GM18520 (cell line): ENCODE measurements around the gene NOTCH1.

Experiments
- ATAC-seq: cut with Tn5 transposase; IDR thresholded peaks from one replicate; pipeline ENCODE4 v1.9.1; 2021; ENCODE audit not compliant: unreplicated experiment

The NOTCH1 gene

DNA sequence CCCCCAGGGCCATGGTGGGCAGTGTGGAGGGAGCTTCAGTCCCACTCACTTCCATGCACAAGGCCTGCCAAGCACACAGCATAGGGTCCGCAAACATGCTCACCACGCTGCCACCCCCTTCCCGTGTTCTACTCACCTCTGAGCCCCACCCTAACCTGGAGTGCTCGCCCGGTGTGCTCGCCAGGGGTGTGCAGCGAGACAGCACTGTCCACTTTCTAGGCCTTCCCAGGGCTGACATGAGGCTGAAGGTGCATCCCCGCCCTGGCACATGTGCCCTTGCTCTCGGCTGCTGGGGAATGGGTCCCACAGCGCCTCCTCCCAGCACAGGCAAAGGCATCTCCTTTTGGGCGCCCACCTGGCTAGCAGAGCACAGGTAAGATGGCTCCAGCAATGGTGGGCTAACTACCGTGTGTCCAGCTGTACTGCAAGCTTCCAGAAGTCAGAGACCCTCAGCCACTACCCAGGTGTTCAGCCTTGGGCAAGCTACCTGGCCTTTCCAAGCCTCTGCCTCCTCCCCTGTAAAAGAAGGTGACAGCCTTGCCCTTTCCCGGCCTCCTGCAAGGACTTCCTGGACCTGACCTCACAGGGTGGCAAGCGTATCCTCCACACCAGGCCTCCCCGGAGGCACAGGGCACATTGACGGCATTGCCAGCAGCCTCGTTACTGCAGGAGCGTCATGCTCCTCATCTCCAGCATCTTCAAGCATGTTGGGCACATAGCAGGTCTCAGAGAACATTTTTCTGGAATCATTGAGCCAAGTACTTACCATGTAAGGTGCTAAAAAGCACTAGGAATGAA is 58.8 kb downstream of the NOTCH1 start:
- no peak for ATAC-seq

DNA sequence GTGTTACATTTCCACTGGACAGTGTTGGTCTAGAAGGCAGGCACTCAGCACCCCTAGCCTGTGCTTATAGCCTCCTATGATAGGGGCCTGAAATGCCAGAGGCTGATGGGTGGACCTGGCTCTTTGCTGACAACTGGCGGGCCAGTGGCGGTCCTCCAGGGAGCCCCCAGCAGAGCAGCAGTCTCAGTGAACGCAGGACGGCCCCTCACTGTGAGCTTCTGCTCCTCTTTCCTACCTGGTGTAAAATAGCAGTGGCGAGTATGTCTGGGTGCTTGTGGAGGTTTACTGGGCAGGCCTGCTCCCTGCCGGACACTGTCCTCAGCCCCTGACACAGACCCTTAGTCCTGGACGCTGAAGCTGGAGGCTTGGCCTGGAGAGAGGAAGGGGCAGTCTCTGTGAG is 59.7 kb downstream of the NOTCH1 start:
- no peak for ATAC-seq

DNA sequence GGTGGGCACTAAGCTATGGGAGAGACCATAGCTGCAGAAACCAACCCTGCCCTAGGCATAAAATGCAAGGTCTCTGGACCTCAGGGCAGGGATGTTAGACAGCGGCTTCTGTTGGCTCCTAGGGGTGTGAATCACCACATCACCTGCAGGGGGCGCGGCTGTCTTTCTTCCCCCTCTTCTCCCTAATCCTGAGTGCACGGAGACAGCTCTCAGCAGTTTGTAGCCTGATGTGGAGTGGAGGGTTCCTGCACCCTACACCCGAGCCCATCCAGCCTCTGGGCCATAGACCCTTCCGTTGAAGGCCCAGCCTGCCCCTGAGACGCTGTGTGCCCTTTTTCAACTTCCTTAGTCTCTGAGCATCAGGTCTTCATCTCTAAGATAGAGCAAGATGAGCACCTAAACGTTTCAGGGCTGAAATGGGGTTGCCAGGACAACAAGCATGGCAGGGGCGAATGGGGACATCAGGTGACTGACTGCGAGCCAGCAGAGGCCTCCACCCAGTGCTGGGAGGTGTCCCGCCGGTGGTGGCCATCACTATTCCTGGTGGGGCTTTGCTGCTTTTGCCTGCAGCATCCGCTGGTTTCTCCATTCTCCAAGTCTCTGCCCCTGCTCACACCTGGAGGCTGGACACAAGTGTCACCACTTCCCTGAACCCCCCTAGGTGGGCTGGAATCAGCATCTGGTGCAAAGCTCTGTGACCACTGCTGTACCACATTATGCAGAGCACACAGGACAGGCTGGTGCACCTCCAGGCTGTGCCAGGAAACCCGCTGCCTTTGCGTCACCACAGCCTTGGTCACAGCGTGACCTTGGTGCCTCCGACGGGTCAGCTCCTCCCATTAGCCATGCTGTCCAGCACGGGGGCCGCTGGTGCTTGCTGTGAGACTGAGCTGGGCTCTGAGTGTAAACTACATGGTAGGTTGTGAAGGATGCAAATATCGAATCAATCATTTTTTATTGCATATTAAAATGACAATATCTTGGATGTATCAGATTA is 60.5 kb downstream of the NOTCH1 start:
- ATAC-seq = no peak

DNA sequence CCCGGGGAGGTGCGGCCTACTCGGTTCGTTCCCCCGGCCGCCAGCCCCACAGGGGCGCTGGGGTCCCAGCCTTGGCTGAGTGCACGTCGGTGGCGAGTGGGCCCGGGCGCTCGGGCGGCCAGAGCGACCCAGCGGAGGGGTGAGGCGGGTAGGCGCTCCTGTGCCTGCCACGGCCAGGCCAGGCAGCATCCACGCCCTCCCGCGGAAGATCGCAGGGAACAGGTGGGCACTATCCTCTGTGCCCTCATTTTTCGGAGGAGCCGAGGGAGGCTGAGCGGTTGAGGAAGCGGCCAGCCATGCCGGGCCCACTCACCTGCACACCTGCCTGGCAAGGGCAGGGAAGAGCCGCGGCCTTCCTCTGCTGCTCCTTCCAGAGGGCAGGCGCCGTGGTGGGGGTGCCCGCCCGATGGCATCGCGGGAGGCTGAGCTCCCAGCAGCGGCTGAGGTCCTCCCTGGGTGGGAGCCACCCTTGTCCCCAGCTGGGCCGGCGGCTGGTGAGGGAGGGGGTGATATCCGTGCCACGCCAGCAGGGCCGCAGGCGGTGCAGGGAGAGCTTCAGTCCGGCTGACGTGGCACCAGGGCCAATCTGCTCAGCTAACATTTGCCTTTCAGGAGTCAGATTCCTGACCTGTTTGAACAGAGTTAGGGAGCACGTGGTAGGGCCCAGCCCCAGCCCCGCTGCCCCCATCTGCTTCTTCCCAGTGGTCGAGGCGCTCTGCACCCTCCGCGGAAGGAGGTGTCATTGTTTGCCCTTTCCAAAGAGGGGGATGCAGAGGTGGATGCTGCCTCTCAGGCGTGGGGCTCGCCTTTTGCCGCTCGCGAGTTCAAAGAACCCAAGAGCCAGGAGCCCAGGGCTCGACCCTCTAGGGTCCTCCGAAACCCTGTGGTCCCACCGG is 61.4 kb downstream of the NOTCH1 start:
- no peak for ATAC-seq

DNA sequence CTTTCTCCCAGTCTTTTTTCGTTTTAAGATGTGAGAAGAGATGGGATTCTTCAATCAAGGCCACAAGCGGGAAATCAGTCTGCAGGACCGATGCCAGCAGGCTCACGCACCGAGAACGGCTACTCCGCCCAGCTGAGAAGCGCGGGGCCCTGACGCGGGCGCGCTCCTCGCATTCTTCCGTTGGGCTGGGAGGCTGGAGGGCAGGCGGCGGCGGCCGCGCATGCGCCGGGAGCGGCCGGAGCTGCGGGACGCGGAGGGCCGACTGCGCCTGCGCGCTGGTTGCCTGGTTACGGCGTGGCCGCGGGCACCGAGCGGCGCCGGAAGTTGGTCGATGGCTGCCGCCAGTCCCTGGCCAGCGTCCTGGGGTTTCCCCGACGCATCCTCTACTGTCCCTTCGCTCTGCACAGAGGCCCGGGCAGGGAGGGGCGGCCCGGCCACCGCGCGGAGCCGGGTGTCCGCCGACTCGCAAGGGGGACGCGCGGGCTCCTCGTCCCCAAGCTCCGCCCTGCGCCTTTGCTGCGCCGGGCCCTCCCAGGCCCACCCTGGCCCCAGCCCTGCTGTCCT is 62.2 kb downstream of the NOTCH1 start:
- peak; percentile 74 for ATAC-seq

DNA sequence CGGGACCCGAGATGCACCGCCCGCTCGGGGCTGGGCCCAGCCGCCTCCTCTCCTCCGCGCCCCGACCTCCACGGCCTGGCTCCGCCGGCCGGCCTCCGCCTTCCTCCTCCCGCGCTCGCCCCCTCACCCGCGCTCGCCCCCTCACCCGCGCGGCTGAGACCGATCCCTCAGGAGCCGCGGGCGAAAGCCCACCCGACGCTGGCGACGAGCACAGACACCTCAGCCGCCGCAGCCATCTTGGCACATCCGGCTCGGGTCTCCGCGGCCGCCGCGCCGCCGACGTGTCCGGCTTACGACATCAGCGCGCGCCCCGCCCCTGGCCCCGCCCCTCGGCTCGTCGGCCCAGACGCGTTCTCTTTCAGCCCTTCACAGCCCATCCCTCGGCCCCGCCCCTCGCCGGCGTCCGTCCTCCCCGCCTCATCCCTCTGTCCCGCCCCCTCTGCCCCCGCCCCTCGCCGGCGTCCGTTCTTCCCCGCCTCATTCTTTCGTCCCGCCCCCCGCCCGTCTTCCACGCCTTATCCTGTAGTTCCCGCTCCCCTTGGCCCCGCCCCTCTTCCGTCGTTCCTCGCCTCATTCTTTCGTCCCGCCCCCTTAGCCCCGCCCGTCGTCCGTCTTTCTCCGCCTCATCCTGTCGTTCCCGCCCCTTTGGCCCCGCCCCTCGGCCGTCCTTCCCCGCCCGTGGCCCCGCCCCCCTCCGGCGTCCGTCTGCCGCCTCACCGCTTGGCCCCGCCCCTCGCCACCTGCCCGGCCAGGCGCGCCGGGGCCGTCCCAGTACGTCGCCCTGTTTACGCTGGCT is 62.9 kb downstream of the NOTCH1 start, which contains the start of gene SEC16A:
Gene SEC16A, minus strand, starts transcription at position 248 of the 796 bp plus-strand sequence. CDS start 5,425 bp downstream, outside the sequence.
- ATAC-seq = peak; percentile 44

DNA sequence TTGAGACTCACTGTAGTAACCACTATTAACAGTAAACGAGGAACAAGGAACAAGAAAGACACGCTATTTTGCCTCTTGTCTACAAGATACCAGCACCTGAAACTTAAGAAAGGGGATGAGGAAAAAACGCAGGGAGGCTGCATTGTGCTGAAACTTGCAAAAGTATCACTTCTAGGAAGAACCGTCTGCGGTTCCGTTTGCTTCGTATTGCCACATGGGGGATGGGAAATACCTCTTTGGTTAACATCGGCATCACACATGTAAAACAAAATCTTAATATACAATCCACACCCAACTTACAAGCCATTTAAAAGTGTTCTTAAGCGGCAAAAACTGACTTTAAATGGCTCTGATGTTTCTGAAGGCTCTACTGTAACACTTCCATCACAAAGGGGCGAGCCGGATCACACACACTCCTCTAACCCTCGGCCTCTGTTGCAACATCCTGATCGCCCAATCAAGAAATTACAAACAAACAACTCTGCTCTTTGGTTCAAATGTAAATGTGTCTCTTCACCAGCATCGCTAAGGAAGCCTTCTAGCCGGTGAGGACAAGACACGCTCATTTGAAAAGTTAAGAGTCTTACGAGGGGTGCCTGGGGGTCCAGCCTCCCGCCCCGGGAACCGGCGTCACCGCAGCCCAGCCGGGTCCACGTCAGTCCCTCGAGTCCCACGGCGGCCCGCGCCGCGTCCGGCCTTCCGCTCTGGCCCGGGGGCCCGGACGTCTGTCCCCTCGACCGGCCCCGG is 63.6 kb downstream of the NOTCH1 start:
- ATAC-seq = no peak

DNA sequence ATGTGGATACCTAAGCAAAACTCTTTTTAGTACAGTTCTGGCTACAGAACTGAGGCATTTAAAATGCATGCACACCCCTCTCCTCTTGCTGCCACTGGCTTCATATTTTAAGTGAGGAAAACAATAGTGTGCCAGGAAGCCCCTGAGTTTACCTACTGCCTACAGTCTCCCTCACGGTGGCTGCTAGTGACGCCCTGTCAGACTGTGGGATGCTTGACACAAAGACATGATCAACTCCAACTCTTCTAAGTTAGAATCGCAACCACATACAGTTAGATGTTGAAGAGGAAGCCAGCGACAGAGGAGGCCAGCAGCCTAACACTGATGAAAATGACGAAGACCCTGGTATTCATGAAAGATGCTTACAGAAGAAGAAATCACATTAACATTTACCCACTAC is 64.3 kb downstream of the NOTCH1 start:
- ATAC-seq = no peak

DNA sequence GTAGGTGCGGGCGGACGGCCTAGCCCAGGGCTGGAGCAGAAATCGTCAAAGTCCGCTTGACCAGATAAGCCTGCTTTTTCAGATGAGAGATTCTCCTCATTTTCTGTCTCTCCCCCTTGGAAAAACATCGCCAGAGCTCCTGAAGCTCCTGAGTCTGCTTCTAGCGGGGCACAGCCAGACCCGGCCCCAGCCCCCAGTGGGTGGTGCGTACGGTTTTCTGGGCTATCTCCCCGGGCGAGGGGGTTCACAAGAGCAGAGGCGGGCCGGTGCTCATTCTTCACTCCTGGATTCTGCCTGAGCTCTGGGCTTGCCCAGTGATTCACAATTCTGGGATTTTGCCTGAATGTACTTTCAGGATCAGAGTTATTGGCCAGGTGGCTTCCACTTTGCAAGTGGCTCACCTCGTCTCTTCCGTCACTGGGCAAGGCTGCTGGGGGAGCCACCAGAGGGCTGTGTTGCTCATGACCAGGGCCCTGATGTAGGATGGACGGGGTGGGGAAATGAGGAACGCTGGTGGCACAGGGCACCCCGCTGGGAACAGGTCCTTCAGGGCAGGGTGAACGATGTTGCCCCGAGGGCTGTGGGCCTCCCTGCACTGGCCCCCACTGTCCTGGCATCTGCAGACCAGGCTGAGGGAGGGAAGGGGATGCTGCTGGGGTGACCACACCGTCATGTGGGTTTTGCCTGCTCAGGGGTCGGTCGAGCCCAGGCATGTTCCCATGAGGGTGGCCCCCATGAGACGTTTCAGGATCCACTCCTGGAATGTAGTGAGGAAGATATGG is 69.3 kb downstream of the NOTCH1 start:
- ATAC-seq = no peak

DNA sequence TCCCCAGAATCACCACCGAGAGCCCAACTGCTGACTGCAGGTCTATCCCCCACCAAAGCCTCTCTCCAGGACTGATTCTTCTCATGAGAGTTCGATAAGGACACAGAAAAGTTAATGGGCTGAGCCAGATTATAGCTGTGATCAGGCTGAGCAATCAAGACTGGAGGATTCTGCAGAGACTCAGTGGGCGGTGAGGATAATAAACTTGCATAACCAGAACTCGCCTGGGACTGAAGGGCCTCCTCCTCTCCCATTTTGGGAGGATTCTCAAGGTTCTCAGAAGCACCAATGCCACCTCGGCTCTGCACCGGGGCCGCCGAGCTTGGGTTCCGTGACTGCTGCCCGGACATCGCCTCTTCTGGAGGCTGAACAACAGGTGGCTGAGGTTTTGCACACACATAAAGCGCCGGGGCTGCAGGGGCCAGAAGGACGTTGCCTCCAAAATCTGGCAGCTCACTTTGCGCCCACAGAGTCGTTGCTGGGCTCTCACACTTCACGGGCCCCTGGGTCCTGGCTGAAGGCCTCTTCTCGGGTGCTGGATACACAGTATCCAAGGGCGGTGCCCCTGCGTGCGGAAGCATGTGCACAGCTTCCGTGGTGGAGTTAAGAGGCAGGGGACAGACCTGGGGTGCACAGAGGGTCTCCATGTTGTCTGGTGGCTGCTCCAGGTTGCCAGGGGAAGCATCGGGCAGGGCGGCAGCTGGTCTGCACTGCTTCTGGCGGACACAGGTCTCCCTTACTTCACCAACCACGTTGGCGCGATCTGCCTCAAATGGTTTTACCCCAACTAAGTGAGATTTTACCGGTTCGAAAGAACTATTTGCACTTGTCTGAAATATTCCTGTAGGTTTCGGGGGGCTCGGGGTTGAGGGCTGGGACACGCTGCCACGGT is 70.6 kb downstream of the NOTCH1 start:
- ATAC-seq = no peak

DNA sequence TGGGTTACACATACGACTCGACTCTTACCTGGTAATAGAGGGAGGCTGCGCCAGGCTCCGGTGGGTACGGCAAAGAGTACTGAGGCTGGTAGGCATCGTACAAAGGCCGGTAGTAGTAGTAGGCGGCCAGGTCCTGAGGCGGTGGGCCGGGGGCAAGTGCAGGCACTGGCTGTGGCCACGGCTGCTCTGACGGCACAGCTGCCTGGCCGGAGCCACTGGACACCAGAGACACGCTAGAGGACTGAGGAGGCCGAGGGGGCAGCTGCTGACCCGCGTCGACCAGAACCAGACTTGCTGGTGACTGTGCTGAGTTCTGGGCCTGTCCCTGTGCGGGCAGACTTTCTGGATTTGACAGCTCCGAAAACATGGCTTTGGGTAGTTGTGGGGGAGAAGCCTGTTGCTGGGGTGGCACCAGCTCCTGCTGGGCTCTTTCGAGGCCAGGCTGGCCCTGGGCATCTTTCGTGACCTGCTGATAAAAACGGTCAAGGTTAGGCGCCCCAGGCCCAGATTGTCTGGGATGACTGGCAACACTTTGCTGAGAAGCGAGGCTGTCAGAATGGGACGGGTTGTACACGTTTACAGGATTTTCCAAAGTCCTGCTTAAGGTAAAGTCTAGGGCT is 71.7 kb downstream of the NOTCH1 start:
- ATAC-seq = no peak

DNA sequence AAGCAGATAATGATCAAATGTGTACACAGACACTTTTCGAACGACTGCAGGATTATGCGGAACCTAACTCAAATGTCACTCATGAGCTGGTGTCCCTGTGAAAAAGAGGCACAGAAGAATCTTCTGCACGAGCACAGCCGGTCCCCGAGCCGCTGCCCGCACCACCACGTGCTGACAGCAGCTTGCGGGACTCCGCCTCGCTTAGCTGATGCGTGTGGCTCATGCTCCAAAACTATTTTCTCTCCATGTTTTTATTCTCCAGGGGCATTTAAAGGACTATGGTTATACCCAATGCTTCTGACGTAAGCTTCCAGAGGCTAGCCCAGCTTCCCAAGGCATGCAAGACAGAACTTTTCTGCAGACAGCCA is 72.5 kb downstream of the NOTCH1 start:
- ATAC-seq = no peak

DNA sequence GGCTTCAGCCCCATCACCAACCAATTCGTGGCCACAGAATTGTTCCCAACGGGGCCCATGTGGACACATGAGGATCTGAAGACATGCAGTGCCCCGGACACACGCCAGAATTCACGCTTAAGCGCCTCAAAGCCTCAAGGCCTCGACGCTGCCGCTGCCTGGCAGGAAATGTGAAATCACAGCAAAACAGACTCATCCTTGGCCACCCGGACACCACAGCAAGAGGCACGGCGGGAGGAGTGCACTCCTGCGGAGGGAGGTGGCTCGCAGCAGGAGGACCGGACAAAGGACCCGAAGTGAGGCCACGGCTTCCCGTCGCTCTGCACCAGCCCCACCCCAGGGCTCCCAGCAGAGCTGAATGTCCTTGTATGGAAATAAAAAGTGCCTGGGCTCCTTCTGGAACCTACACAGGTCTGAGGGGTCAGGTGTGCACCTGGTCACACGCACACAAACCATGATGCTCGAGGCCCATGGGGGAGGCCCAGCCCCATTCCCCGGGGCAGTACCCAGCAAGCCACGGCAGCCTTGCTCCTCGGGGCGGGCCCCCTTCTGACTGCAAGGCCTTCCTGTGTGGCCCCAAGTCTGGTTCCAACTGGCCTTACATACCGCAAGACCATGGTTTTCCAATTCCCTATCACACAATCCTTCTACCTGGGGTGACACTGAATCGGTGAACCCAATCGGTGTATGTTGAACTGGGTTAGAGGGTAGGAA is 73.1 kb downstream of the NOTCH1 start:
- no peak for ATAC-seq

DNA sequence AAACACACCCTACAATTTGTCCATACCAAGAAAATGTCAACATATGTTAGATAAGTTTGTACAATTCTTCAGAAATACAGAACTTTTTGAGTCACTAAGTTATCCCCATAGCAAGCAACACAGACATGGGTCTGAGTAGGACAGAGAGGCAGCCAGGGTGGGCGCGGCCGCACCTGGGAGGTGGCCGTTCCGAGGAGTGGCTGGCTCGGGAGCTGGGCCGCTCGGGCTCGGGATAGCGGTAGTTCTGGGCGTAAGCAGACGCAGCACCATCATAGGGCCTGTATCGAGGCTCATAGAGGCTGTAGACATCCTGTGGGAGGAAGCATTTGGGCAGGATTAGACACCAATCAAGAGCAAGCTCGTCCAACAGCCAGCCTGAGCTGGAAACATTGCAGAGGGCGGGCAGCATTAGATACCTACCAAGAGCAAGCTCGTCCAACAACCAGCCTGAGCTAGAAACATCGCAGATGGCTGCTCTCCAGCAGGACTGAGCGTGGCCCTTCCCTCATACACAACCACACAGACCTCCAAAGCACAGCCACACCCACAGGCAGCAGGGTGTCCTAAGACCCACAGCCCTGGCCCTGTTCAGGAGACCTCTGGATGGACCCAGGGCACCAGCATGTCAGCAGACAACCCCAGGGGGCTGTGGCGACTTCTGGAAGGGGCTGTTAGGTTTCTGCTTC is 73.9 kb downstream of the NOTCH1 start:
- no peak for ATAC-seq

DNA sequence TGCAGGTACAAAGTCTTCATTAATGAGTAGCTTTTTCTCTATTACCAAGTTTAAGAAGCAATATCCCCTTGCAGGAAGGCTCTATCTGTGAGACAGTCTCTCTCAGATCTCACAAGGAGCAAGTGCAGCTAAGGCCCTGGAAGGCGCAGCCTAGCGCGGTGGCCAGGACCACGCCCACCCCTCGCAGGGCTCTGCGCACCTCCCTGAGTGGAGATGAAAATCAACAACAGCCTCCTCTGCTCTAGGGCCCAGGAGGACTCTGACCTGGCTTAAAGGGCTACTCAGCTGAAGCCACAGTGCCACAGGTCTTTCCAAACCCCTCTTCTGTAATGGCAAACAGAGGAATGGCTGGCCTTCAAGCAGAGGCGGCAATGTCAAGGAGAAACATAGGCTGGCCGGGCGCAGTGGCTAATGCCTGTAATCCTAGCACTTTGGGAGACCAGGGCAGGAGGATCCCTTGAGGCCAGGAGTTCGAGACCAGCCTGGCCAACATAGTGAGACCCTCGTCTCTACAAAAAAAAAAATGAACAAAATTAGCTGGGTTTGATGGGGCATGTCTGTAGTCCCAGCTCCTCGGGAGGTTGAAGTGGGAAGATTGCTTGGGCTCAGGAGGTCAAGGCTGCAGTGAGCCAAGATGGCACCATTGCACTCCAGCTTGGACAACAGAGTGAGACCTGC is 74.9 kb downstream of the NOTCH1 start:
- no peak for ATAC-seq
